NT2/D1 (cell line): ENCODE measurements around the gene CATSPER3.

Experiments
- SUZ12 ChIP-seq: IDR thresholded peaks from 2 replicates; pipeline ENCODE4 v1.6.1; 2011; ENCODE audit not compliant: insufficient read length, insufficient read depth; ENCODE audit errors: extremely low read depth
- YY1 ChIP-seq: IDR thresholded peaks from 2 replicates; pipeline ENCODE4 v1.6.1; 2011; ENCODE audit not compliant: insufficient read length, insufficient read depth
- ZNF274 ChIP-seq: IDR thresholded peaks from 2 replicates; pipeline ENCODE4 v1.6.1; 2011; ENCODE audit warnings: mild to moderate bottlenecking, low read depth, low read length

GRCh38 chr5:135028791-135029476, 61.2 kb downstream of the CATSPER3 start:
- TF ChIP-seq ZNF274 (no peak), YY1 (no peak), SUZ12 (peak; percentile 76)
